Esophagus (tissue), 2 donors: ENCODE measurements around the gene RGCC. TPM values are rescaled to one million over a fixed set of nuclear protein-coding genes. Genes with fewer than 3 reads are reported as not detected.

ENCODE experiments used
- H3K27ac ChIP-seq, 2 donors: one replicate each; pipeline ENCODE4 v1.5.1; 2013; ENCODE audit warnings: low read depth in 2 of 2, mild to moderate bottlenecking in 2 of 2, inconsistent platforms in 1 of 2, low read length in 1 of 2, moderate library complexity in 1 of 2
- H3K27me3 ChIP-seq, 2 donors: one replicate each; pipeline ENCODE4 v1.6.1; 2013; ENCODE audit warnings: low read length in 2 of 2, control low read depth in 1 of 2, mild to moderate bottlenecking in 1 of 2; ENCODE audit not compliant: insufficient read depth in 2 of 2, control insufficient read depth in 1 of 2
- H3K36me3 ChIP-seq, 2 donors: one replicate each; pipeline ENCODE4 v1.6.1; 2013; ENCODE audit warnings: low read length in 1 of 2; ENCODE audit not compliant: control insufficient read depth in 2 of 2, insufficient read depth in 2 of 2
- H3K4me1 ChIP-seq, 2 donors: one replicate each; pipeline ENCODE4 v1.6.1; 2013; ENCODE audit warnings: low read length in 1 of 2; ENCODE audit not compliant: control insufficient read depth in 2 of 2, insufficient read depth in 2 of 2
- H3K4me3 ChIP-seq, 2 donors: one replicate each; pipeline ENCODE4 v1.5.1; 2013; ENCODE audit warnings: low read length in 2 of 2, mild to moderate bottlenecking in 2 of 2, low read depth in 1 of 2, moderate library complexity in 1 of 2
- H3K9me3 ChIP-seq, 2 donors: one replicate each; pipeline ENCODE4 v1.6.1; 2013; ENCODE audit warnings: mild to moderate bottlenecking in 2 of 2, low read depth in 1 of 2, low read length in 1 of 2, moderate library complexity in 1 of 2; ENCODE audit not compliant: control insufficient read depth in 2 of 2, insufficient read depth in 1 of 2
- WGBS, 2 donors: extraction: QIAGEN DNeasy Blood & Tissue Kit; methylation state at CpG; one replicate each; pipeline ENCODE4 v1.1.7; 2013; 5-methylcytosine and 5-hydroxymethylcytosine counted together
- polyA plus RNA-seq, 2 donors: library from polyadenylated mRNA; stranded (reverse); fragments of 200-250 nt; gene quantifications; one replicate each; pipeline ENCODE4 v1.2.3, GENCODE V29; 2013
- donor health status: healthy with polysubstance abuse.
- donor health status: Bipolar disorder and iron deficiency.

RGCC gene
- polyA plus RNA-seq, 2 donors = 7.9 to 8.0 TPM

- 86 to 87% methylated on average over 7 of the region's 7 CpGs for WGBS, 2 donors
- H3K4me1 ChIP-seq = no peaks in the 10 kb centered on the region
- no peaks in the 10 kb centered on the region for H3K36me3 ChIP-seq
- peaks cover 0 to 2% of the 10 kb centered on the region in 2 donors for H3K9me3 ChIP-seq
- H3K27me3 ChIP-seq = no peaks in the 10 kb centered on the region
- no peak overlapping the region for H3K27ac ChIP-seq
- no peak overlapping the region for H3K4me3 ChIP-seq
These were observed 62.8 kb downstream of the RGCC start for GRCh38 chr13:41520016-41520659.

Other genes starting within 250 kb of the RGCC start
- gene MTRF1, start 194.0 kb upstream of the RGCC start, polyA plus RNA-seq = 10 to 100 TPM in 1 of 2 donors, 1 to 10 TPM in 1; 7.7 to 13.7 TPM
- gene NAA16, start 146.3 kb upstream of the RGCC start, polyA plus RNA-seq = 1 to 10 TPM; 6.6 to 9.3 TPM